ENCODE results near the gene NDUFA11.

Gene NDUFA11

GRCh38 chr19:5932609-5933262, 29.1 kb upstream of the NDUFA11 start:
- Histone ChIP-seq H3K27me3 (ENCODE audit: insufficient read depth, low read length, poor library complexity, severe bottlenecking) (no peaks in the 10 kb centered on the region), H2AFZ (ENCODE audit: low read length) (no peak overlapping the region), H3K36me3 (ENCODE audit: insufficient read depth, low read length) (peaks cover 87% of the 10 kb centered on the region; the same call in 1 of the 2 replicates), H3F3A (ENCODE audit: low read depth) (no peaks in the 10 kb centered on the region), H3K79me2 (ENCODE audit: insufficient read depth, low read length) (peaks cover 8% of the 10 kb centered on the region; the same call in 1 of the 2 replicates), H4K20me1 (ENCODE audit: insufficient read depth, low read length, poor library complexity, severe bottlenecking) (no peaks in the 10 kb centered on the region), H3K9ac (ENCODE audit: low read depth, low read length, poor library complexity, severe bottlenecking) (no peak overlapping the region), H3K4me1 (ENCODE audit: insufficient read depth, low read length, poor library complexity, severe bottlenecking) (no peaks in the 10 kb centered on the region), H3K9me3 (ENCODE audit: insufficient read depth, low read depth, low read length) (no peaks in the 10 kb centered on the region), H3K4me3 (ENCODE audit: low read length, poor library complexity, severe bottlenecking) (no peak overlapping the region), H3K4me2 (ENCODE audit: low read depth, low read length, poor library complexity, severe bottlenecking) (no peak overlapping the region), H3K9me2 (replicated peaks; ENCODE audit: low read depth, low read length) (no peaks in the 10 kb centered on the region)
- TF ChIP-seq, protein P1, sequence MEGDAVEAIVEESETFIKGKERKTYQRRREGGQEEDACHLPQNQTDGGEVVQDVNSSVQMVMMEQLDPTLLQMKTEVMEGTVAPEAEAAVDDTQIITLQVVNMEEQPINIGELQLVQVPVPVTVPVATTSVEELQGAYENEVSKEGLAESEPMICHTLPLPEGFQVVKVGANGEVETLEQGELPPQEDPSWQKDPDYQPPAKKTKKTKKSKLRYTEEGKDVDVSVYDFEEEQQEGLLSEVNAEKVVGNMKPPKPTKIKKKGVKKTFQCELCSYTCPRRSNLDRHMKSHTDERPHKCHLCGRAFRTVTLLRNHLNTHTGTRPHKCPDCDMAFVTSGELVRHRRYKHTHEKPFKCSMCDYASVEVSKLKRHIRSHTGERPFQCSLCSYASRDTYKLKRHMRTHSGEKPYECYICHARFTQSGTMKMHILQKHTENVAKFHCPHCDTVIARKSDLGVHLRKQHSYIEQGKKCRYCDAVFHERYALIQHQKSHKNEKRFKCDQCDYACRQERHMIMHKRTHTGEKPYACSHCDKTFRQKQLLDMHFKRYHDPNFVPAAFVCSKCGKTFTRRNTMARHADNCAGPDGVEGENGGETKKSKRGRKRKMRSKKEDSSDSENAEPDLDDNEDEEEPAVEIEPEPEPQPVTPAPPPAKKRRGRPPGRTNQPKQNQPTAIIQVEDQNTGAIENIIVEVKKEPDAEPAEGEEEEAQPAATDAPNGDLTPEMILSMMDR (conservative IDR thresholded peaks at IDR 0.05; ENCODE audit: low read length), result no peak
- no peak for TF ChIP-seq EZH2phosphoT487 (IDR thresholded peaks at IDR 0.05; ENCODE audit: borderline replicate concordance)

DNA sequence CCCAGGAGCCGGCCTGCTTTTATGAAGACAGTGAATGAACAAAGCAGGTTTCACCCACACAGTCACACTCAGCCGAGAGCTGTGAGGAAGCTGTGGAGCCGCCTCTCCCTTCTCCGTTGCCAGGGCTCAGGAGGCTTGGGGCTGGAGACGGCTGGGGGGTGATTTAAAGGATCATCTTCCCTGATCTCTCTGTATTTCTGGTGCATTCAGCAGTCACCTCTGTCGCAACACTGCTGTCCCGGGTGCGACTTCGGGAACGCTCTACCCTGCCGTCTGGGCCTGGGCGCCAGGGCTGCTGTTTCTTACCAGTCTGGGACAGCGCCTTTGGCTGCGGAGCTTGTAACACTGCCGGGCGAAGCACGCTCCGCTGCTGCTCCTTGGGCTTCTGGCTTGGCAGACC, 28.6 kb upstream of the NDUFA11 start:
- no peak overlapping the region for H3K9ac ChIP-seq (ENCODE audit: low read depth, low read length, poor library complexity, severe bottlenecking)
- no peaks in the 10 kb centered on the region for H4K20me1 ChIP-seq (ENCODE audit: insufficient read depth, low read length, poor library complexity, severe bottlenecking)
- no peak overlapping the region for H2AFZ ChIP-seq (ENCODE audit: low read length)
- no peaks in the 10 kb centered on the region for H3K9me3 ChIP-seq (ENCODE audit: insufficient read depth, low read depth, low read length)
- TF ChIP-seq, protein P1 (conservative IDR thresholded peaks at IDR 0.05; ENCODE audit: low read length), result no peak
- TF ChIP-seq EZH2phosphoT487 (IDR thresholded peaks at IDR 0.05; ENCODE audit: borderline replicate concordance), result no peak
- H3K79me2 ChIP-seq (ENCODE audit: insufficient read depth, low read length), result peaks cover 8% of the 10 kb centered on the region; the same call in 1 of the 2 replicates
- no peak overlapping the region for H3K4me2 ChIP-seq (ENCODE audit: low read depth, low read length, poor library complexity, severe bottlenecking)
- H3K27me3 ChIP-seq (ENCODE audit: insufficient read depth, low read length, poor library complexity, severe bottlenecking), result no peaks in the 10 kb centered on the region
- no peaks in the 10 kb centered on the region for H3K4me1 ChIP-seq (ENCODE audit: insufficient read depth, low read length, poor library complexity, severe bottlenecking)
- peaks cover 87% of the 10 kb centered on the region; the same call in 1 of the 2 replicates for H3K36me3 ChIP-seq (ENCODE audit: insufficient read depth, low read length)
- H3F3A ChIP-seq (ENCODE audit: low read depth), result no peaks in the 10 kb centered on the region
- no peaks in the 10 kb centered on the region for H3K9me2 ChIP-seq (replicated peaks; ENCODE audit: low read depth, low read length)
- no peak overlapping the region for H3K4me3 ChIP-seq (ENCODE audit: low read length, poor library complexity, severe bottlenecking)

DNA sequence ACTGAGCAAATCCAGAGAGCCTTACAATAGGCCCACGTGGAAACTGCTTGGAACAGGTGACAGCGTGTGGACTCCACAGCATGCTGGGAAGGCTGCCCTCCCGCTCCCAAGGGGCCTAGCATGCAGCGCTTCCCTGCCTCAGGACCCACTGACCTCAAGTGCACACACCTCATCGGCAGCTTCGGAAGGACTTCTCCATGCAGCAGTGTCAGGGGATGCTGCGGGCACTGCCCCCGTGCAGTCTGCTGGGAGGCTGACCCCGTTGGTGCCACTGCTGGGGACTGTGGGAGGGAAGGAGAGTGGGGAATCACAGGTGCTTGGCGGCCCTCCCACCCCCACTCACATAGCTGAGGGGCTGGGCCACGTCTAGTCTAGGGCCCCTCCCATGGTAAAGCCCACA, 27.7 kb upstream of the NDUFA11 start:
- H3F3A ChIP-seq (ENCODE audit: low read depth), result no peaks in the 10 kb centered on the region
- H3K79me2 ChIP-seq (ENCODE audit: insufficient read depth, low read length), result peaks cover 4% of the 10 kb centered on the region; the same call in 1 of the 2 replicates
- no peak overlapping the region for H3K9ac ChIP-seq (ENCODE audit: low read depth, low read length, poor library complexity, severe bottlenecking)
- no peaks in the 10 kb centered on the region for H3K9me2 ChIP-seq (replicated peaks; ENCODE audit: low read depth, low read length)
- no peaks in the 10 kb centered on the region for H3K27me3 ChIP-seq (ENCODE audit: insufficient read depth, low read length, poor library complexity, severe bottlenecking)
- no peak for TF ChIP-seq EZH2phosphoT487 (IDR thresholded peaks at IDR 0.05; ENCODE audit: borderline replicate concordance)
- TF ChIP-seq, protein P1 (conservative IDR thresholded peaks at IDR 0.05; ENCODE audit: low read length), result no peak
- H3K36me3 ChIP-seq (ENCODE audit: insufficient read depth, low read length), result peaks cover 90% of the 10 kb centered on the region; the same call in 1 of the 2 replicates
- no peaks in the 10 kb centered on the region for H3K9me3 ChIP-seq (ENCODE audit: insufficient read depth, low read depth, low read length)
- H2AFZ ChIP-seq (ENCODE audit: low read length), result no peak overlapping the region
- no peaks in the 10 kb centered on the region for H3K4me1 ChIP-seq (ENCODE audit: insufficient read depth, low read length, poor library complexity, severe bottlenecking)
- H3K4me2 ChIP-seq (ENCODE audit: low read depth, low read length, poor library complexity, severe bottlenecking), result no peak overlapping the region
- no peaks in the 10 kb centered on the region for H4K20me1 ChIP-seq (ENCODE audit: insufficient read depth, low read length, poor library complexity, severe bottlenecking)
- no peak overlapping the region for H3K4me3 ChIP-seq (ENCODE audit: low read length, poor library complexity, severe bottlenecking)

Measured in Loucy (cell line).